ENCODE results near the gene PRDX3.

Gene PRDX3

DNA sequence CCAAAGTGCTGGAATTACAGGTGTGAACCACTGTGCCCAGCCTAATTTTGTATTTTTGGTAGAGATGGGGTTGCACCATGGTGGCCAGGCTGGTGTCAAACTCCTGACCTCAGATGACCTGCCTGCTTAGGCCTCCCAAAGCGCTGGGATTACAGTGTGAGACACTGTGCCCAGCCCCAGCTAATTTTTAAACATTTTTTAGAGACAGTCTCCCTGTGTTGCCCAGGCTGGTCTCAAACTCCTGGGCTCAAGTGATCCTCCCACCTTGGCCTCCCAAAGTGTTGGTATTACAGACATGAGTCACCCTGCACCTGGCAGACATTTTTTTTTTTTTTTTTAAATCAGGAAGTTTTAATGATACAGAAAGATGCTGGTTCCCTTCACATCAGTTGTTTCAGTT lies 59.2 kb downstream of the PRDX3 start:
- DNase-seq (ENCODE audit: low read depth), result no peak
- no peak overlapping the region for H3K4me3 ChIP-seq (ENCODE audit: control insufficient read depth, low read depth, low read length)
- TF ChIP-seq, protein P1, sequence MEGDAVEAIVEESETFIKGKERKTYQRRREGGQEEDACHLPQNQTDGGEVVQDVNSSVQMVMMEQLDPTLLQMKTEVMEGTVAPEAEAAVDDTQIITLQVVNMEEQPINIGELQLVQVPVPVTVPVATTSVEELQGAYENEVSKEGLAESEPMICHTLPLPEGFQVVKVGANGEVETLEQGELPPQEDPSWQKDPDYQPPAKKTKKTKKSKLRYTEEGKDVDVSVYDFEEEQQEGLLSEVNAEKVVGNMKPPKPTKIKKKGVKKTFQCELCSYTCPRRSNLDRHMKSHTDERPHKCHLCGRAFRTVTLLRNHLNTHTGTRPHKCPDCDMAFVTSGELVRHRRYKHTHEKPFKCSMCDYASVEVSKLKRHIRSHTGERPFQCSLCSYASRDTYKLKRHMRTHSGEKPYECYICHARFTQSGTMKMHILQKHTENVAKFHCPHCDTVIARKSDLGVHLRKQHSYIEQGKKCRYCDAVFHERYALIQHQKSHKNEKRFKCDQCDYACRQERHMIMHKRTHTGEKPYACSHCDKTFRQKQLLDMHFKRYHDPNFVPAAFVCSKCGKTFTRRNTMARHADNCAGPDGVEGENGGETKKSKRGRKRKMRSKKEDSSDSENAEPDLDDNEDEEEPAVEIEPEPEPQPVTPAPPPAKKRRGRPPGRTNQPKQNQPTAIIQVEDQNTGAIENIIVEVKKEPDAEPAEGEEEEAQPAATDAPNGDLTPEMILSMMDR (IDR thresholded peaks at IDR 0.05; ENCODE audit: control insufficient read depth, insufficient read depth, low read depth, low read length, missing control alignments), result no peak

DNA sequence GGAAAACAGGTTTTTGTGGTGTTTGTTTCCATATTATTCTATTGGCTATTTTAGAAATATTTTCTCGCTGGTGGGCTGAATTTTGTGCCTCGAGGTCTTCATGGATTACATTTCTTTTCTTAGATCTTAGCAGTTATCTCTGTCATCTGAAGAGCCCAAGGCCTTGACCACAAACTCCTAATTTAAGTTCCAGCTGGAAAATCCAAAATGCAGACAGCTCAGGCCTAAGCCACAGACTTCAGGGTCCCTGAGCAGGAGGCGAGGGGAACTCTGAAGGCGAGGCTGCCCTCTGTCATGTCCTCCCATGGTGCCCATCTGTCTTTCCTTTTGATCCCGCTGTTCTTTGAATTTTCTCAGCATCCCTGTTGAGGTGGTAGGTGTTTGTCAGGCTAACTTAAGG lies 60.4 kb downstream of the PRDX3 start:
- no peak for DNase-seq (ENCODE audit: low read depth)
- TF ChIP-seq, protein P1 (IDR thresholded peaks at IDR 0.05; ENCODE audit: control insufficient read depth, insufficient read depth, low read depth, low read length, missing control alignments), result no peak
- no peak overlapping the region for H3K4me3 ChIP-seq (ENCODE audit: control insufficient read depth, low read depth, low read length)

All from AG09309 (cell line).